Smooth muscle cell of the brain vasculature (primary cell): ENCODE measurements around the gene HMGXB3.

Source experiments
- DNase-seq: peaks from one replicate; pipeline ENCODE4 v3.0.0-alpha.2; 2012; ENCODE audit warnings: low read depth, low spot score

The HMGXB3 gene

GRCh38 chr5:150051657-150052195, 51.2 kb downstream of the HMGXB3 start:
- DNase-seq: no peak

GRCh38 chr5:150052226-150052955, 51.9 kb downstream of the HMGXB3 start:
- no peak for DNase-seq

- DNase-seq: peak; percentile 54
These were observed 52.6 kb downstream of the HMGXB3 start for GRCh38 chr5:150052956-150053712.

GRCh38 chr5:150053713-150054392, 53.3 kb downstream of the HMGXB3 start:
- no peak for DNase-seq

- DNase-seq: no peak
These were observed 54.0 kb downstream of the HMGXB3 start for GRCh38 chr5:150054569-150054968.

GRCh38 chr5:150055326-150056074, 55.0 kb downstream of the HMGXB3 start:
- no peak for DNase-seq

- no peak for DNase-seq
These were observed 55.5 kb downstream of the HMGXB3 start for GRCh38 chr5:150056075-150056443.

- no peak for DNase-seq
These were observed 56.5 kb downstream of the HMGXB3 start for GRCh38 chr5:150057052-150057451.

GRCh38 chr5:150057511-150057910, 57.0 kb downstream of the HMGXB3 start:
- no peak for DNase-seq

- no peak for DNase-seq
These were observed 57.5 kb downstream of the HMGXB3 start for GRCh38 chr5:150057996-150058395.

GRCh38 chr5:150058480-150059126, 58.1 kb downstream of the HMGXB3 start:
- DNase-seq: peak; percentile 37

- DNase-seq: no peak
These were observed 59.1 kb downstream of the HMGXB3 start for GRCh38 chr5:150059623-150060022.

- DNase-seq: no peak
These were observed 59.9 kb downstream of the HMGXB3 start for GRCh38 chr5:150060471-150060870.

- DNase-seq: no peak
These were observed 61.0 kb downstream of the HMGXB3 start for GRCh38 chr5:150061538-150061995.

- no peak for DNase-seq
These were observed 61.8 kb downstream of the HMGXB3 start for GRCh38 chr5:150062216-150062922.

- no peak for DNase-seq
These were observed 63.1 kb downstream of the HMGXB3 start for GRCh38 chr5:150063638-150064037.

- peak; percentile 43 for DNase-seq
These were observed 64.2 kb downstream of the HMGXB3 start for GRCh38 chr5:150064681-150065220.

GRCh38 chr5:150065346-150065745, 64.8 kb downstream of the HMGXB3 start:
- DNase-seq: no peak

GRCh38 chr5:150065886-150066285, 65.3 kb downstream of the HMGXB3 start:
- DNase-seq: peak; percentile 32

- no peak for DNase-seq
These were observed 65.9 kb downstream of the HMGXB3 start for GRCh38 chr5:150066436-150066835.
